ENCODE measurements around the gene OR8B3. TPM values are rescaled to one million over a fixed set of nuclear protein-coding genes. Genes with fewer than 3 reads are reported as not detected.

Gene OR8B3
- total RNA-seq, 1 experiment from 2014 or later: not detected

DNA sequence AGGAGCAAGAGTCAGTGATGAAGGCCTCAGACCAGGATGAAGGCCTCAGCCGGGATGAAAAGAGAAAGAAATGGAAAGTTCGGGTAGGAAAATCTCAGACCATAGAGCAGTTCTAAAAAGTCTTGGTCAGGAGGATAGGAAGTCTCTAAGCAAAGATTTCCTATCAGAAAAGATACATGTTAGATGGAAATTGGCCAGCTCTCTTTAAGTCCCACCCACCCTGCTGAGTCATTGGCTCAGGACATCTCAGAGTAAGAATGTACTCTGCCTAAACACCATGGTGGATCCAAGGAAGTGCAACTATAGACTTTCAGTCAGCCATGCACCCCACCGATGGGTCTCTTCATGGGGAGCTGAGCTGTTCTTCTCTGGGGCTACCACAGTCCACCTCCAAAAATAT is 4.4 kb downstream of the OR8B3 start:
- Histone ChIP-seq H3K9ac (ENCODE audit: low read length) (no peak overlapping the region), H3K27me3 (ENCODE audit: insufficient read depth, low read length) (0 out of 2 replicates have a peak, but pooled peaks cover 6% of the 10 kb centered on the region), H3K4me3 (replicated peaks in 1 of 2; ENCODE audit: low read depth in 1 of 2, low read length in 2 of 2) (no peak overlapping the region), H3K9me3 (ENCODE audit: control insufficient read depth in 1 of 2, insufficient read depth in 1 of 2, low read depth in 1 of 2, low read length in 2 of 2) (no peaks in the 10 kb centered on the region), H4K20me1 (ENCODE audit: insufficient read depth) (no peaks in the 10 kb centered on the region), H3K36me3 (ENCODE audit: control insufficient read depth in 1 of 2, insufficient read depth in 2 of 2, low read length in 2 of 2) (no peaks in the 10 kb centered on the region), H3K4me2 (ENCODE audit: low read length) (no peak overlapping the region), H3K9me2 (ENCODE audit: insufficient read depth) (no peaks in the 10 kb centered on the region), H2AFZ (ENCODE audit: low read depth, low read length, poor library complexity, severe bottlenecking) (no peak overlapping the region), H3K4me1 (ENCODE audit: control insufficient read depth in 1 of 2, insufficient read depth in 2 of 2, low read length in 2 of 2) (no peaks in the 10 kb centered on the region), H3K27ac (ENCODE audit: low read depth, low read length) (no peak overlapping the region), H3K79me2 (ENCODE audit: insufficient read depth, low read length) (no peaks in the 10 kb centered on the region)
- intact Hi-C loops (cut with micrococcal nuclease): no loop called here
- no TSS peak for BruUV-seq (replicated peaks)
- CTCF ChIA-PET: no interaction called here
- no peak for TF ChIP-seq FOSL1 (IDR thresholded peaks at IDR 0.05; ENCODE audit: low read depth)
- TF ChIP-seq JUND (IDR thresholded peaks at IDR 0.05): no peak
- no peak for TF ChIP-seq ZFX (IDR thresholded peaks at IDR 0.05)
- TF ChIP-seq TCF7L2 (IDR thresholded peaks at IDR 0.05; ENCODE audit: borderline replicate concordance, extremely low read depth, insufficient read depth, insufficient read length): no peak
- no peak for TF ChIP-seq EZH2phosphoT487 (IDR thresholded peaks at IDR 0.05; ENCODE audit: borderline replicate concordance)
- no peak for TF ChIP-seq EGR1 (IDR thresholded peaks at IDR 0.05; ENCODE audit: low read depth)
- no peak for TF ChIP-seq SP1 (IDR thresholded peaks at IDR 0.05; ENCODE audit: low read depth)
- TF ChIP-seq EZH2 (IDR thresholded peaks at IDR 0.05): no peak
- TF ChIP-seq, protein P1, sequence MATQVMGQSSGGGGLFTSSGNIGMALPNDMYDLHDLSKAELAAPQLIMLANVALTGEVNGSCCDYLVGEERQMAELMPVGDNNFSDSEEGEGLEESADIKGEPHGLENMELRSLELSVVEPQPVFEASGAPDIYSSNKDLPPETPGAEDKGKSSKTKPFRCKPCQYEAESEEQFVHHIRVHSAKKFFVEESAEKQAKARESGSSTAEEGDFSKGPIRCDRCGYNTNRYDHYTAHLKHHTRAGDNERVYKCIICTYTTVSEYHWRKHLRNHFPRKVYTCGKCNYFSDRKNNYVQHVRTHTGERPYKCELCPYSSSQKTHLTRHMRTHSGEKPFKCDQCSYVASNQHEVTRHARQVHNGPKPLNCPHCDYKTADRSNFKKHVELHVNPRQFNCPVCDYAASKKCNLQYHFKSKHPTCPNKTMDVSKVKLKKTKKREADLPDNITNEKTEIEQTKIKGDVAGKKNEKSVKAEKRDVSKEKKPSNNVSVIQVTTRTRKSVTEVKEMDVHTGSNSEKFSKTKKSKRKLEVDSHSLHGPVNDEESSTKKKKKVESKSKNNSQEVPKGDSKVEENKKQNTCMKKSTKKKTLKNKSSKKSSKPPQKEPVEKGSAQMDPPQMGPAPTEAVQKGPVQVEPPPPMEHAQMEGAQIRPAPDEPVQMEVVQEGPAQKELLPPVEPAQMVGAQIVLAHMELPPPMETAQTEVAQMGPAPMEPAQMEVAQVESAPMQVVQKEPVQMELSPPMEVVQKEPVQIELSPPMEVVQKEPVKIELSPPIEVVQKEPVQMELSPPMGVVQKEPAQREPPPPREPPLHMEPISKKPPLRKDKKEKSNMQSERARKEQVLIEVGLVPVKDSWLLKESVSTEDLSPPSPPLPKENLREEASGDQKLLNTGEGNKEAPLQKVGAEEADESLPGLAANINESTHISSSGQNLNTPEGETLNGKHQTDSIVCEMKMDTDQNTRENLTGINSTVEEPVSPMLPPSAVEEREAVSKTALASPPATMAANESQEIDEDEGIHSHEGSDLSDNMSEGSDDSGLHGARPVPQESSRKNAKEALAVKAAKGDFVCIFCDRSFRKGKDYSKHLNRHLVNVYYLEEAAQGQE (IDR thresholded peaks at IDR 0.05; ENCODE audit: low read depth): no peak
- TF ChIP-seq, protein P2, sequence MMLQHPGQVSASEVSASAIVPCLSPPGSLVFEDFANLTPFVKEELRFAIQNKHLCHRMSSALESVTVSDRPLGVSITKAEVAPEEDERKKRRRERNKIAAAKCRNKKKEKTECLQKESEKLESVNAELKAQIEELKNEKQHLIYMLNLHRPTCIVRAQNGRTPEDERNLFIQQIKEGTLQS (IDR thresholded peaks at IDR 0.05): no peak
- ATAC-seq: peak; percentile 67
- POLR2A ChIA-PET: no interaction called here
- DNase-seq (ENCODE audit: low read depth, low spot score): no peak
- RAD21 ChIA-PET (ENCODE audit: low non-redundant PET in 1 of 2, low total read pairs in 2 of 2, uncharacterized antibody in 2 of 2, unreplicated experiment in 2 of 2): no interaction called here
